SK-N-DZ (cell line): ENCODE data around the gene DCTN2.

Source experiments
- DNase-seq: peaks from one replicate; pipeline ENCODE4 v3.0.0-alpha.2; 2015; ENCODE audit warnings: low spot score
- small RNA-seq, 2 experiments: library from RNA; depleted of rRNA; stranded (forward); fragments of <200 nt; gene quantifications; one replicate each; pipeline ENCODE3, GENCODE V24; 2014

Gene DCTN2

DNA sequence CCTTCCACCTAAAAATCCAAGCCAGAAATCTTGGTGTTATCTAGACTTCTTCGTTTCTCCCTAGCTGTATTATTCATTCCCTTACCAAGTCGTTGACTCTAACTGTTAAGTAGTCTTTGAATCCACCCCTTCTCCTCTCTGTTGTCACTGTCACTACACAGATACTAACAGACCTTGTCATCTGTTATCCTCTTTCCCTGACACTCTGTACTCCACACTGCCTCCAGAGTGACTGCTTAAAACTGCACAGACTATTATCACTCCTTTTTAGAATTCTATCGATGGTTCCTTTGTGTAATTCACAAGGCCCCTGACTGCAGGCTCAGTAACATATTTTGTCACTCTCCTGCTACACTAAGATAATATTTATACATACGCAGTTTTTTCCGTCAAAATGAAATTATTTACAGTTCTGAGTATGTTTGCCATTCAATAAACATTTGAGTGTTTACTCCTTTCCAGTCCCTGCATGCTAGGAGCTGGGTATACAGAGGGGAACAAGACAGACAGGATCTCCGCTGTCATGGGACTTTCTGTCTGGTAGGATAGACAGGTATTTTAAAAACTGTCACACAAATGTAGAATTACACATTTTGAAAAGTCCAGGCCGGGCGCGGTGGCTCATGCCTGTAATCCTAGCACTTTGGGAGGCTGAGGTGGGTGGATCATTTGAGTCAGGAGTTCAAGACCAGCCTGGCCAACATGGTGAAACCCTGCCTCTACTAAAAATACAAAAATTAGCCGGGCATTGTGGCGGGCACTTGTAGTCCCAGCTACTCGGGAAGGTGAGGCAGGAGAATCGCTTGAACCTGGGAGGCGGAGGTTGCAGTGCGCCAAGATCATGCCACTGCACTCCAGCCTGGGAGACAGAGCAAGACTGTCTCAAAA is 55.4 kb downstream of the DCTN2 start:
- DNase-seq = no peak

- DNase-seq = no peak
Measured at GRCh38 chr12:57490126-57490525, 56.9 kb downstream of the DCTN2 start.

- no peak for DNase-seq
Measured at GRCh38 chr12:57489157-57489641, 57.8 kb downstream of the DCTN2 start.

- no peak for DNase-seq
Measured at GRCh38 chr12:57488402-57489156, 58.4 kb downstream of the DCTN2 start.

DNA sequence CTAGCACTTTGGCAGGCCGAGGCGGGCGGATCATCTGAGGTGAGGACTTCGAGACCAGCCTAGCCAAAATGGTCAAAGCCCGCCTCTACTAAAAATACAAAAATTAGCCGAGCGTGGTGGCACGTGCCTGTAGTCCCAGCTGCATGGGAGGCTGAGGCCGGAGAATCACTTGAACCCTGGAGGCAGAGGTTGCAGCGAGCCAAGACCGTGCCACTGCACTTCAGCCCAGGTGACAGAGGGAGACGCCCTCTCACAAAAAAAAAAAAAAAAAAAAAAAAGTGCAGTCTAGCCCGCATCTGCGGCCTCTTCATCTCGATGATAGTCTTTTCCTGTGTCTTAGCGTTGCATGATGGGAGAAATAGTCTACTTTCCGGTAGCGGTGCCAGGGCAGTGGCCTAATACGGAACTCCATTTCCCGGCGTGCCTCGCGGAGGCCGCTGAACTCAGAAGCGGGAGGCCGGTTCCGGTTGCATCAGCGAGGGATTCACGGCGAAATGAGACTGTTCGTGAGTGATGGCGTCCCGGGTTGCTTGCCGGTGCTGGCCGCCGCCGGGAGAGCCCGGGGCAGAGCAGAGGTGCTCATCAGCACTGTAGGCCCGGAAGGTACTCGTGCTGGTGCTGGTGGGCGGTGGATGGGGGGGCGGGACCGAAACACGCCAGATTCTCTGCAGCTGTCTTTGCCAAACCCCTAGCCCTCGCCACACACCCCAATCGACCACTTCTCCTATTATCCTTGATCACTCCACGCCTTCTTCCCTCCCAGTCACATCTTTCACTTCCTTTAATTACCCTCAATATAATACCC is 59.2 kb downstream of the DCTN2 start, which contains the start of gene MARS1:
TSS of gene MARS1 (plus strand) at position 472 of the 805 bp plus-strand sequence. CDS start at position 495, 23 bp downstream.
- peak; percentile 98 for DNase-seq

- DNase-seq = no peak
Measured at GRCh38 chr12:57487055-57487596, 59.9 kb downstream of the DCTN2 start.

DNA sequence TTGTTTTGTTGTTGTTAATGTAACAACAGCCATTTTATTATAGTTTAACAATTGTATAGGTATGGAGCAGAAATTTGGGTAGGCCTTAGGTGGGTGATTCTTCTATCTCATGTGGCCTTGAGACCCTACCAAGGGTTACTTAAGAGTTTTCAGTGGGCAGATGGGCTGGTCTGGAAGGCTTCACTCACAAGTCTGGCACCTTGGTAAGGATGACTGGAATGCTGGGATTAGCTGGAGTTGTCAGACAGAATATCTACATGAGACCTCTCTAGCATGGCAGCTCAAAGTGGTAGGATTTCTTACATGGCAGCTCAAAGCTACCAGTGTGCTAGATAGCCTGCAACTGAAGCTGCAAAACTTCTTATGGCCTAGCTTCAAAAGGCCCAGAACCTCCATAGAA is 61.3 kb downstream of the DCTN2 start:
- no peak for DNase-seq

GRCh38 chr12:57483466-57483865 is 63.5 kb downstream of the DCTN2 start:
- DNase-seq = no peak

DNA sequence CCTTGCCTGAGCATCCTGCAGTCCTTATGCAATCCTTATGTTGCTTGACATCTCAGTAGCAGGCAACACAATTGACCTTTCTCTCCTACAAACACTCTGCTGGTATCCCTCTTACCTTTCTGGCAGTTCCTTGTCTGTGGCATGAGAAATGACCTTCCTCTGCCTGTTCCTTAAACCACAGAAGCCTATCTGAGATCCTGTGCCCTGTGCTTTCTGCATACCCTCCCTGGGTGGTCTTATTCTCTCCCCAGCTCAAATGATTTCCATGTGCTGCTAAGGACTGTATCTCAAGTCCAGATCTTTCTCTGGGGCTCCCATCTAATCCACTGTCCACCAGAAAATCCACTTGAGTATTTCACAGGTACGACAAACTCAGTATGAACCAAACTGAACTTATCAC is 65.3 kb downstream of the DCTN2 start:
- no peak for DNase-seq

Small RNAs within 50 kb of the gene (small RNA-seq; reads per million reads assigned to genes)
- 0 to 0.04 reads per million in 2 experiments for gene MIR616
